HG02852 (cell line): ENCODE data around the gene LRRC61.

Source experiments
- ATAC-seq: cut with Tn5 transposase; IDR thresholded peaks from one replicate; pipeline ENCODE4 v1.9.1; 2021; ENCODE audit warnings: mild to moderate bottlenecking, moderate library complexity; ENCODE audit not compliant: unreplicated experiment

LRRC61 gene

DNA sequence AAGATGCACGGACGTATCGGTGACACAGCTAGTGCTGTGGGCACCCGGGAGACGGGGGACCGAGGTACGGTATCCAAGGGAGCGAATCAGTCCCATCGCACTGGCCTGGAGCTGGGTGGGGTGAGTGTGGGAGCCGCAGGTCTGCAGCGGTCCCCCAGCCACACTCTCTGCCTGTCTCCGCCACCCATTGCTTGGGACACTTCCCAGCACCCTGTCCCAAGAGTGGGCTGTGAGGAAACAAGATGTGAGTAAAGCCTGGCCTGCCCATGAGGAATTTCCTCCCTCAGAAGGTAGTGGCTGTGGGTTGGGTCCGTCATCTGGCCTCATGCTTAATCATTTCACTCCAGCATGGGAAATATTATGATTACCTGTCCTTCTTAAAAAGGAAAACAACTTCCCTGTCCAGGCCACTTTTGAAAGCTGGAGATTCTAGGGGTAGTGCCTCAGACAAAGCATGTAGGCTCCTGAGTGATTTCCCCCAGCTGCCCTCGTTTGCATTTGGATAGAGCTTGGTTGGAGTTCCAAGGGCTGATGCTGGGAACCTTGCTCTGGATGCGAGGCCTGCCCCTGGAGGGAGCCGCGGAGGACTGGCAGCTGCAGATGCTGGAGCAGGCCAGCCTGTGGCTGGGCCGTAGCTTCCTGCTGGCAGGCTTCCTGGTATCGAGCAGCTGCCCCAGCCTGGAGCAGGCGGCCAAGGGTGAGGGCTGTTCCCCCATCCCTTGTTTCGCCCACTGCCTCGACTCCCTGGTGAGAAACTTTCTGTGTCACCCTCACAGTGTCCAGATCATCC, 6.4 kb downstream of the LRRC61 start:
- no peak for ATAC-seq

GRCh38 chr7:150330211-150330885, 7.2 kb downstream of the LRRC61 start:
- ATAC-seq, result no peak

DNA sequence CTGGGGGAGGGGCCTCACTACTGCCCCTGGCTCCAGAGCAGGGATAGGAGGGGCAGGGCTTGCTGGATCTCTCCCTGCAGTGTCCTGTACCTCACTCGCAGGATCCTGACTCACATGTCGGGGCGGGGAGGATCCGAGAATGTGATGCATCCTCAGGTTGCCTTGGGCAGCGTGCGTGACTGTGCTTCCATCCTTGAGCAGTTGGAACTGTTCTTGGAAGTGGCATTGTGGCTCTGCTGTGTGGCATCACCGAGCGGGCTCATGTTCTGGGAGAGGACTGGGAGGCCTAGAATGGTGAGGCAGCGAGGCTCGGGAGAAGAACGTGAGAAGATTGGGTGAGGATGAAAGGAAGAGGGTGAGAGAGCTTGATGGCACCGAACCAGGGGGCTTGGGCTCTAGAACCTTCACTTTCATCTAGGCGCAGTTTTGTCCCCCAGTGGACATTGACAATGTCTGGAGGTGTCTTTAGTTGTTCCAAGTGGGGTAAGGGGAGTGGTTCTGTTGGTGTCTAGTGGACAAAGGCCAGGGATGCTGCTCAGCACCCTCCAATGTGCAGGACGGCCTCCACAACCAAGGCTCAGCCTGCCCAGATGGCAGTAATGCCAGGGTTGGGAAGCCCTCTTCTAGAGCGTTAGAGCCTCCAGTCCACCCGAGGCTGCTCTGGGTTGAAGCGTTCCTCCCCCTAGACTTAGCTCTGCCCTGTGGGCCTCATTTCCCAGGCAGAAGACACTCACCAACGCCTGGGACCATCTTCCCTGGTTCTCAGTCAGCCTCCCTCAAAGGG, 9.9 kb downstream of the LRRC61 start:
- no peak for ATAC-seq

- no peak for ATAC-seq
Measured at GRCh38 chr7:150333659-150334058, 10.5 kb downstream of the LRRC61 start.

DNA sequence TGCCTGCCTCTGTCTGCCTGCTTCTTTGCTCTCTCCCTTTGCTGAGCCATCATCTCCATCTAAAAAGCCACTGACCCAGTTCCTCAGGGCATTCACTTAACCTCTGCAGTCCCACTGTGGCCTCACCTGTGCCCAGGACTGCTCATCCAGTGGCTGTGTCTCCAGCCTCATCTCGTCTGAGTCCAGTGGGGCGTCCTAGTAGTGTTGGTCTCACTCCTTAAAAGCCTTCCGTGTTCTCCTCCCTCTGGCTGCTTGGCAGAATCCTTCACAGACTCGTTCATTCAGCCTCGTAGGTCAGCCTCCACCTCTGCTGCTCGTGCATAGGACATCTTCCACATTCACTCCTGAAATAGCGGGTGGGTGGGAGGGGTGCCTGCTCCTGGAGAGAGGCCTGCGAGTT, 11.0 kb downstream of the LRRC61 start:
- no peak for ATAC-seq

DNA sequence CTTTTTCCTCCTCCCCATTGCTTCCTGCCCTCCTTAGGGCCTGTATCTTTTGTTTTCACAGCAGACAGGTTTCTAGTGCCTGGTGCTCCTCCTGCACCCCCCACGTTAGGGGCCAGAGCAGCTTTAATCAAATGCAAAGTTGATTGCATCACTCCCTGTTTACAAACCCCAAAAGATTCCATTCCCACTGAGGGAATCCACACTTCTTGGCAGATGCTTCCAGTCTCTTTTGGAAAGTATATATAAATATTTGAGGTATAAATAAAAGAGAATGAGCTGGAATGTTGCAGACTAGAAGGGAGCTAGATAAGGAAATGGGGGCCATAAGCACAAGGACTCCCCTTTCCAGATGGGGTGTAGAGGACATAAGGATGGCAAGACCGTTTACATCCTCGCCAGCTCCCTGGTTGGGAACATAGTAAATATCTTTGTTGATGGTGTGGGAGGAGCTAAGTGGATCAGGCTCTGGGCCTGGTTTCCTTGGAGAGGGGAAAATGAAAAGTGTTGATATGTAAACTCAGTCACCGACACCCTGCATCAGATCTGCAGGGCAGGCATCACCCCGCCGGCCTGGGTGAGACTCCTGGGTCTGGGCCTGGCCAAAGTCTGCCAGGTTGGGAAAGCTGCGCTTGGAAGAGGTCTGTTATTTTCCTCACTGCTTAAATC, 12.1 kb downstream of the LRRC61 start:
- ATAC-seq, result no peak

DNA sequence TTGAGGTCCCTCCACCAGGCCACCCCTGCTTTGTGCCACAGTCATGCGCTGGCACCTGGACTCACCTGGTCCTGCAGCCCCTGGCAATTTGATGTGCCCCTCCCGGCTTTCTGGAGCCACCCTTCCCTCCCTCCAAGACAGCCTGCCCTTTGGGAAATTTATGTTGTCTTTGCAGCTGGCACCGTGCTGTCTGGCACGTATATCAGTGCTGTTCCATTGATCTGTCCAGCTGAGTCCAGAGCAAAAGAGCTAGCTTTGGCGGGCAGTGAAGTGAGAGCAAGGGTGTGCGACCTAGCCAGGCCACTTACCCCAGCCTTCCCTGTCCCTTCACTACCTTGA, 12.6 kb downstream of the LRRC61 start:
- no peak for ATAC-seq

DNA sequence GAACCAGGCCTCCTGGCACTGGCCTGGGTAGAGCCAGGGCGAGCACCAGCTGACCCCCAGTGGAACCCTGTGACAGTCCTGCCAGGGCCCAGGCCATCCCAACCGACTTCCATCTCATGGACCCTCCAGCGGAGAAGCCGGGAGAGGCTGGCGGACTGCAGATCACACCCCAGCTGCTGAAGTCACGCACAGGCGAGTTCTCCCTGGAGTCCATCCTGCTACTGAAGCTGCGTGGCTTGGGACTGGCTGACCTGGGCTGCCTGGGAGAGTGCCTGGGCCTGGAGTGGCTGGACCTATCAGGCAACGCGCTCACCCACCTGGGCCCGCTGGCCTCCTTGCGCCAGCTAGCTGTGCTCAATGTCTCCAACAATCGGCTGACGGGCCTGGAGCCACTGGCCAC, 13.6 kb downstream of the LRRC61 start:
- no peak for ATAC-seq

DNA sequence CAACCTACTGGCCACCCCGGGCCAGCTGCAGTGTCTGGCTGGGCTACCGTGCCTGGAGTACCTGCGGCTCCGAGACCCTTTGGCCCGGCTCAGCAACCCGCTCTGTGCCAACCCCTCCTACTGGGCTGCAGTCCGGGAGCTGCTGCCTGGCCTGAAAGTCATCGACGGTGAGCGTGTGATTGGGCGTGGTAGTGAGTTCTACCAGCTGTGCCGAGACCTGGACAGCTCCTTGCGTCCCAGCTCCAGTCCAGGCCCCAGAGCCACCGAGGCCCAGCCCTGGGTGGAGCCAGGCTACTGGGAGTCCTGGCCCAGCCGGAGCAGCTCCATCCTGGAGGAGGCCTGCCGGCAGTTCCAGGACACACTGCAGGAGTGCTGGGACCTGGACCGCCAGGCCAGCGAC, 14.0 kb downstream of the LRRC61 start:
- no peak for ATAC-seq

DNA sequence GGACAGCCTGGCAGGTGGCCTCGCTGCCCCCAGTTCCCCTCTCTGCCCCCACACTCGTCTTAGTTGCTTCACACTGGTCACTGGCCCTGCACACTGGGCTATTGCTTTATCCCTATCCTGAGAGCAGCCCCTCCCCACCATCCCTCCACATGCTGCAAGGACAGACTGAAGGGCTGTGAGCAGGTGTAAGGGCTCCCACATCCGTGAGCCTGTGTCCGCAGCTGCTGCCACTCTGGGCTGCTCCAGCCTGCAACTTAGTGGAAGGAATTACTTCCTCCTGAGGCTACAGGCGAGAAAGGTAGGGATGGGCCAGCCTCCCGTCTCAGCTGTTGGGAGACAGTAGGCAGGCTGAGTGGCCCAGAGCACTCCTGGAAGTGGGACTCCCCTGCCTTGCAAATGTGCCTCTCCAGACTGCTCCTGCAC, 14.5 kb downstream of the LRRC61 start:
- ATAC-seq, result no peak

GRCh38 chr7:150338166-150338829, 15.1 kb downstream of the LRRC61 start:
- ATAC-seq, result no peak

DNA sequence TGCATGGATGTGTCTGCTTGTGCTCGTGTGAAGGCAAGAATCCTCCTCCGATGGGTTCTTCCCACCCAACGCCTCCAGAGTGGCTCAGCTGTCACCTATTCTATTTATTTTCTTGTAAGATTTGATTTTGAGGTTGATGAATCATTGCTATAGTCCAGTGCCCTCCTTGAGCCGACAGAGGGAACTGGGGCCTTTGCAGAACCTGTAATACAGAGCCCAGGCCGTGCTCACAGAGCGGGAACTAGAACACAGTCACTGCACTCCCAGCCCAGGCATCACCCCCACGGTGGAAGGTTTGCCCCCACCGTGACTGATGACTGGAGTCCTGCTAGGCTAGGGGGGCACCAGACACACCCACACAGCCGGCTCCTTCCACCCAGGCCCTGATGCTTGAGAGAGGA, 16.3 kb downstream of the LRRC61 start:
- ATAC-seq, result no peak

DNA sequence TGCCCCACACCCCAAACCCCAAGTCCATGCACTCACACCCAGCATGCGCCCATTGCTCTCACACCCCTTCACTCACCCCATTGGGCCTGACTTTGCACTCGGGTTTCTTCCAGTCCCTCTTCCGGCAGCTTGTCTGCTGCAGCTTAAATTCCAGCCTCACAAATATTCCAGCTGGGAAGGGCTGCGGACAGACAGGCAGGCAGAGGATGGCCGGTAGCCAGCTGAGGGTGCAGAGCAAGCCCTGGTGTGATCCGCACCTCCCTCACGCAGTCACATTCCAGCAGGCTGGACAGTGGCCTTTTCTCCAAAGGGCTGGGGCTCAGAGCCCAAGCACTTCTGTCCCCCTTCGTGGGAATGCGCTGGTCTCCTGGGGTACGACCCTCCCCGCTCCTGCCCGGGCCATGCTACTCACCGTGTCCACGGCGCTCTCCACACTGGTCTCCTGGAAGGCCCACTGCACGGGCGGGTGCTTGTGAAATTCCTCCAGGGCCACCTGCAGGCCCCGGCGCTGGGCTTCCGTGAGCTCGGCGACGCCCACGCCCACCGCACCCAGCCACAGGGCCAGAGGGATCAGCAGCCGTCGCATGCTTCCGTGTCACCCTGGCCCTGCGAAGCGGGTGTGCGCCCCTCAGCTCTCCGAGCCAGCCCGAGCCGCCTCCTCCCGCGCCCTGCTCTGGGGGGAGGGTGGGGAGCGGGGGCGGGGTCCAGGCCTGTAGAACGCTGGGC, 17.0 kb downstream of the LRRC61 start:
- ATAC-seq, result no peak

- ATAC-seq, result no peak
Measured at GRCh38 chr7:150340875-150341262, 17.7 kb downstream of the LRRC61 start.

DNA sequence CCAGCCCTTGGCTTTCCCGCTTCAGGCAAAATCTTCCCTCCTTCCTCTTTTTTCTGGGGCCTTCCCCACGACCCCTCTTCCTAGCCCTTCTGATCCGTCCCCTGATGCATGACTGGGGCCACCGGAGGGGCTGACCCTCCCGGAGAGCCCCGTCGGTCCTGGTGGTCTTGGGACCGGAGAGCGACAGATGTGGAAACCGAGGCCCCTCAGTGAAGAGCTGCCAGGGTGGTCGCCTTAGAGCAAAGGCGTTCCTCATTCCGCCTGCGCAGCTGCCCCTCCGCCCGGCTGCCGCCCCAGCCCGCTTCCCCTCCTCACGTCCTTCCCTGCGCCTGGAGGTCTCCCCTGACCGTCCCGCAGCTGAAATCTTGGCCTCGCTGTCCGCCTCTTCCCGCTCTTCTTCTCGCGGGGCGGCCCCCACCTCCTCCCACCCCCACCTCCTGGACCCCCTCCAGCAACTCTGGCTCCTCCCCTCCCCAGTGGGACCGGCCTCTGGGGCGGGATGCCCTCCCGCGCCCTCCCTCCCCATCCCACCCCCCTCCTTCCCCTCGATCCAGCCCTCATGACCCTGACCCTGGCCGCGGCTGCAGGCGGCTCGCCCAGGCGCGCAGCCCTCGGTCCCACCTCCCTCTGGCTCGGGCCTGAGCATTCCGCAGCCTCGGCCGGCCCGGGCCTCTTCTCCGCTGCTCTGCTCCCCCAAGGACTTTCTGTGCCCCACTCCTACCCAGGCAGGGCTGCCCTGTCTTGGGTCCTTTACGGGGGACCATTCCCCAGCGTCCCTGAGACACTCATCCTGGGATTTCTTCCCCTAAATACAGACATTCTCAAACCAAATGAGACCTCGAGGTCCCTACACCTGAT, 18.3 kb downstream of the LRRC61 start, which contains the start of gene RARRES2:
TSS of gene RARRES2 (minus strand) at position 367 of the 858 bp plus-strand sequence. CDS start 1,020 bp downstream, outside the sequence.
- no peak for ATAC-seq

DNA sequence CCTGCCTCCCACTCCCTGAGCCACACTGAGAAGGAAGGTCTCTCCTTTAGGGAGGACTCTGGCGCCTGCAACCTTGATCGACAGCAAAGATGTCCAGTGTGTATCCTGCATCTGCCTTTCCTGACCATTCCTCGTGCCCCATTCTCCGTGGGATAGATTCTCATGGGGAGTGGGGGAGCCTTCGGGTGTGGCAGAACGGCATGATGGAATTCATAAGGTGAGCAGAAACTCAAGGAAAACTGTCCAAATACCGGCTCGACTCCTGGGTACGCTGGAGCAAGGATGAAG, 18.9 kb downstream of the LRRC61 start:
- no peak for ATAC-seq

GRCh38 chr7:150343225-150343624, 20.1 kb downstream of the LRRC61 start:
- no peak for ATAC-seq

GRCh38 chr7:150344299-150344698, 21.1 kb downstream of the LRRC61 start:
- no peak for ATAC-seq

GRCh38 chr7:150345012-150345411, 21.9 kb downstream of the LRRC61 start:
- ATAC-seq, result no peak
